ENCODE data around the gene CHD2.

Gene CHD2

DNA sequence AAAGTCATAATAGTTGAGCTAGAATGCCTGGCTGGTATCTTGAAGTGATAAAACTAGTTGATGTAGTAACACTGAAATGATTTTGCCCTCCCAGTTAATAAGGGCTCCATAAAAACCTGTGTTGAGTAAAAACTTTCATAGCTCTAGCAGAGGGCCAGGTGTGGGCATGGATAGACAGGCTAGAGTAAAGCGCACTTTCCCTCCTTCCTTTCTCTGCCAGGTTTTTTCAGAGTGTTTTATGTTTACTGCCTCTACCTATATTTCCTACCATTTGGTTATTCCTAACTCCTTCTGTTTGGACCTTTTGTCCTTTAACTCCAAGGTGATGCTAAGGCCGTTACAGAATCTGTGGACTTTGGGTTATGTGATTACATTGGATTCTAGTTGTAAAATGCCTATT, 25.3 kb downstream of the CHD2 start:
- Mint-ChIP-seq H3K9me3 (no peaks in the 10 kb centered on the region), H3K4me1 (ENCODE audit: low read depth) (peaks cover 71% of the 10 kb centered on the region), H3K4me3 (no peak overlapping the region), H3K36me3 (ENCODE audit: low read depth) (peaks cover 81% of the 10 kb centered on the region), H3K27ac (no peak overlapping the region), H3K27me3 (no peaks in the 10 kb centered on the region)

DNA sequence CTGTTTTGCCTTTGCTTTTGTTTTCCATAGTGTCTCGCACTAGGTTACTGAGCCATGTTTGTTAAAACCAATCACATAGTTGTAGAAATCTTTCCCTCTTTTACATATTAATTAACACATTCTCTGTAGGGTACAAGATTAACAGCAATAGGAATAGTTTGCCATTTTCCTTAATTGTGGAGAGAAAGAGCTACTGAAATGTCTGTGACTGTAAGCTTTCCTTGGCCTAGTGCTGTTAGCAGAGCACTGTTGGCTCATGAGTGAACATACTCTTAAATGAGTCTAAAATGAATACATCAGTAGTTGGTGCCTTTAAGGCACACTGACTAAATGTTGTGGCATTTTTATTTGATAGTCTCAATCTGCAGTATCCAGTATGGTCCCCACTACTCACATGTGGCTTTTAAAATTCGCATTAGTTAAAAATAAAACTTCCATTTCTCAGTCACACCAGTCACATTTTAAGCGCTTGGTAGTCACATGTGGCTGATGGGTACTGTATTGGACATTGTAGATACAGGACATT, 28.2 kb downstream of the CHD2 start:
- Mint-ChIP-seq H3K36me3 (ENCODE audit: low read depth) (peaks cover 91% of the 10 kb centered on the region), H3K27ac (peak overlapping the region; percentile 67), H3K27me3 (no peaks in the 10 kb centered on the region), H3K4me3 (no peak overlapping the region), H3K9me3 (no peaks in the 10 kb centered on the region), H3K4me1 (ENCODE audit: low read depth) (peaks cover 47% of the 10 kb centered on the region)

DNA sequence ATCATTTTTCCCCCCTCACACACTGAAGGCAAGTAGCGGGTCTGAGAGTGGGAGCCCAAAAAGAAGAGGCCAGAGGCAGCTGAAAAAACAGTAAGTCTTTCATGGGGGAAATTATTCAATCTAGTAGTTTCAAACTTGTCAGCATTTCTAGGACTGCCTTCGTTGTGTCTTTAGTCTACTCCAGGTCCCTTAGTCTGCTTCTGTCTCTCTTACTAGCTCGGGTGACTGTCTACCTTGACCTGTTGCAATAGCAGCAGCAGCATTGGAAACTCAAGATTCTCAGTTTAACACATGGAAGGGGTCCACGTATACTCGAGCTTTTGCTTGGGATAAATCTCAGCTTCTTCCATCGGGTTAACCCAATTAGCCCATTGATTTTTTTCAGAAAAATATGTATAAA, 28.9 kb downstream of the CHD2 start:
- H3K4me3 Mint-ChIP-seq, result no peak overlapping the region
- peak overlapping the region; percentile 67 for H3K27ac Mint-ChIP-seq
- H3K36me3 Mint-ChIP-seq (ENCODE audit: low read depth), result peaks cover 93% of the 10 kb centered on the region
- no peaks in the 10 kb centered on the region for H3K9me3 Mint-ChIP-seq
- peaks cover 43% of the 10 kb centered on the region for H3K4me1 Mint-ChIP-seq (ENCODE audit: low read depth)
- H3K27me3 Mint-ChIP-seq, result no peaks in the 10 kb centered on the region

DNA sequence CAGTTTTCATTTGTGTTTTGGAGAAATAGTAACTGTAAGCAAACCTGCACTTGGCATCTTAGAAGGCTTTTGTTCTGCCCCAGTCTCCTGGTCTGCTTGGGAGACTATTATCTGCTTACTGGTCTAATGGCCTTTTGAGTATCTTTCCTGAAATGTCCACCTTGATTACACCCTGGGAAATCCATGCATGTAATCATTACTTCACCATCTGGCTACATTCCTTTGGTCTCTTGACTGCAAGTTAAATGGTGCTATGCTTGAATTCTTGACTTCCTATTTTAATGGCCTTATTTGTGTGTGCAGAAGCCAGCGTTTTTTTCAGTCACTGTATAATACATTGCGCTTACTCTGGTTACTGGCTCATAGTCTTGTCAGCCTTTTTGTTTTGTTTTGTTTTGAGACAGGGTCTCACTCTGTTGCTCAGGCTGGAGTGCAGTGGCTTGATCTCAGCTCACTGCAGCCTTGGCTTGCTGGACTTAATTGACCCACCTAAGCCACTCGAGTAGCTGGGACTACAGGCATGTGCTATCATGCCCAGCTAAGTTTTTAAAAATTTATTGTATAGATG, 30.0 kb downstream of the CHD2 start:
- H3K27me3 Mint-ChIP-seq, result no peaks in the 10 kb centered on the region
- no peak overlapping the region for H3K4me3 Mint-ChIP-seq
- H3K4me1 Mint-ChIP-seq (ENCODE audit: low read depth), result peaks cover 45% of the 10 kb centered on the region
- peaks cover 94% of the 10 kb centered on the region for H3K36me3 Mint-ChIP-seq (ENCODE audit: low read depth)
- H3K9me3 Mint-ChIP-seq, result no peaks in the 10 kb centered on the region
- H3K27ac Mint-ChIP-seq, result peak overlapping the region; percentile 1

DNA sequence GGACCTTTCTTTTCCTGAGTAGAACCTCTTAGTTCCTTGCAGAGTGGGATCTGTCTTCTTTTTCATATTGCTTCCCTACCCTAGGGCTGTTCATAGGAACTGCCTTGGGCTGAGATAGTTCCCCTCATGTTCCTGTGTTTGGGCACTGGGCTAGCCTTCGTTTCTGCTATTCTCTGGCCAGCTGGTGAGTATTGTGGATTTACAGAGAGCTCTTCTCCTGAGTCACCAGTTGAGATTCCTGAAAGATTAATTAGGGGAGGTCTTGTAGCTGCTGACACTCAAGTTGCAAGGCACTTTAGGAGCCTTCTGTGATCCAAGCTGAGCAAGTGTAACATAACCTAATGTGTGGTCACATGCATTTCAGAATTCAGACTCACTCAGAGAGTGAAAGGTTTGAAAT, 30.7 kb downstream of the CHD2 start:
- no peaks in the 10 kb centered on the region for H3K27me3 Mint-ChIP-seq
- peaks cover 47% of the 10 kb centered on the region for H3K4me1 Mint-ChIP-seq (ENCODE audit: low read depth)
- H3K9me3 Mint-ChIP-seq, result no peaks in the 10 kb centered on the region
- H3K4me3 Mint-ChIP-seq, result no peak overlapping the region
- no peak overlapping the region for H3K27ac Mint-ChIP-seq
- peaks cover 94% of the 10 kb centered on the region for H3K36me3 Mint-ChIP-seq (ENCODE audit: low read depth)

DNA sequence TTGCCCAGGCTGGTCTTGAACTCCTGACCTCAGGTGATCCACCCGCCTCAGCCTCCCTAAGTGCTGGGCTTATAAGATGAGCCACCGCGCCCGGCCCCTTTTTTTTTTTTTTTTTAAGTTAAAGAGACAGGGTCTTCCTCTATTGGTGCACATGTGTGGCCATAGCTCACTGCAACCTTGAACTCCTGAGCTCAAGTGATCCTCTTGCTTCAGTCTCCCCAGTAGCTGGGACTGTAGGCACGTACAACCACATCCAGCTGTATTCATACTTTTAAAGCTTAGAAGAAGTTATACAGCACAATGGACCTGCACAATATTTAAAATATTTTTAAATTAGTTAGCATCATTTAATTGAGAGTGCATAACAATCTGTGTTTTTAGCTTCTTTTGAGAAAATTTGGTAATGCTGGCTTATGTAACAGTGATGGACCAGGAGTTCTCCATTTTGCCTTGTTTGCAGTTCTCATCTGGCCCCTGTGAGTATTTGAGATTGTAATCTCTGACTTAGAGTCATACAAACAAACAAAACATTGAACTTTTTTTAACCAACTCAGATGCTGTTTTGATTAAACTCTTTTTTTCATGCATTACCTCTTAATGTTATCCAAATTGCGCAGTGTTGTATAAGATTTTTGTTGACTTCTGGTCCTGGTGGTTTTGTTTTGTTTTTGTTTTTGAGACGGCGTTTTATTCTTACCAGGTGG, 33.0 kb downstream of the CHD2 start:
- H3K36me3 Mint-ChIP-seq (ENCODE audit: low read depth), result peaks cover 92% of the 10 kb centered on the region
- H3K4me1 Mint-ChIP-seq (ENCODE audit: low read depth), result peaks cover 50% of the 10 kb centered on the region
- no peaks in the 10 kb centered on the region for H3K9me3 Mint-ChIP-seq
- H3K27me3 Mint-ChIP-seq, result no peaks in the 10 kb centered on the region
- H3K27ac Mint-ChIP-seq, result peak overlapping the region; percentile 73
- no peak overlapping the region for H3K4me3 Mint-ChIP-seq

DNA sequence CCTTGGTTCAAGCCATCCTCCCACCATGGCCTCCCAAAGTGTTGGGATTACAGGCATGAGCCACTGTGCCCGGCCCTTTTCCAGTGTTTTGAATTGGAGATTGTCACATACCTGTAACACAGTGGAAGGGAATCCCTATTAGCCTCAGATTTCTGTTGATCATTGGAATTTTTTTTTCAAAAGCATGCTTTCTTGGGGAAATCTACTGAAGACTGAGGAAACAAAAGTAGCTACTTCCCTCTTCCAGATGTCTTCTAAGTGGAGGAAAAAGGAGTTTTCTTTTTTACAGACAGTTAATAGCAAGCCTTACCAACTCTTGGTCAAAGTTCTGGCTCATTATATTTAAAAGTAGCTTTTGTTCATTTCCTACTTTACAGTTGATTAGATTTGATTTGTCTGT, 33.7 kb downstream of the CHD2 start:
- Mint-ChIP-seq H3K27ac (no peak overlapping the region), H3K9me3 (no peaks in the 10 kb centered on the region), H3K36me3 (ENCODE audit: low read depth) (peaks cover 90% of the 10 kb centered on the region), H3K4me3 (no peak overlapping the region), H3K4me1 (ENCODE audit: low read depth) (peaks cover 42% of the 10 kb centered on the region), H3K27me3 (no peaks in the 10 kb centered on the region)

DNA sequence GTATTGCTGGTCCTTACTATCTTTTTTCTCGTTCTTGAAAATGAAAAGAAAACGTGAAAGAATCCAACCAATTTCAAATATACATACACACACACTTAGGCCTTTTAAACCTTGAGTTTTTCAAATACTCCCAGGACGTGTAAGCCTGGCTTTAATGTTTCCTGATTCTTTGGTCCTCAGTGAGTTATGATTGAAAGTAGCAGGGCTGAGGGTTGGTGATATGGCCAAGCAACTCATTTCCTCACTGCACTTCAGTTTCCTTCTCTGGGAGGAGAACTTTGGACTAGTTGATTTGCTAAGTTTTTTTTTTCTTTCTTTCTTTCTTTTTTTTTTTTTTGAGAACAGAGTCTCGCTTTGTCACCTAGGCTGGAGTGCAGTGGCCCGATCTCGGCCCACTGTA, 34.6 kb downstream of the CHD2 start:
- Mint-ChIP-seq H3K4me1 (ENCODE audit: low read depth) (peaks cover 42% of the 10 kb centered on the region), H3K4me3 (no peak overlapping the region), H3K27me3 (no peaks in the 10 kb centered on the region), H3K27ac (no peak overlapping the region), H3K36me3 (ENCODE audit: low read depth) (peaks cover 90% of the 10 kb centered on the region), H3K9me3 (no peaks in the 10 kb centered on the region)

DNA sequence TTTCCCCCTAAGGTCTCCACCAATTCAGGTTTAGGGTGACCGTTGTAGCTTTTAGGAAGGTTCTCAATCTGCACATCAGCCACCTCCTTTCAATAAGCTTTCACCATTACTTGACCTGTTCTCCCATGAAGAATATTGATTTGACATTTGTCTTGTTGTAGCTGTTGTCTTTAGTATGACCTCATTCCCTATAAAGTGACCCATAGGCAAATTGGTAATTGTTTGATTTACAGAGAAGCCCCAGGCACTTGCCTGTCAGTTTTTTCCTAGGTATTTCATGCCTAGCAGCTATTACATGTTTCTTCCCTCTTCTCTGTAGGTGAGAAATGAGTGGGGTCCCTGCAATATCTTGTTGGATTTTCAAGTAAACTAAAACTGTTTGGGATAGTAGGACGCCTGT, 36.0 kb downstream of the CHD2 start:
- peaks cover 38% of the 10 kb centered on the region for H3K4me1 Mint-ChIP-seq (ENCODE audit: low read depth)
- H3K27me3 Mint-ChIP-seq, result no peaks in the 10 kb centered on the region
- no peak overlapping the region for H3K27ac Mint-ChIP-seq
- no peak overlapping the region for H3K4me3 Mint-ChIP-seq
- H3K9me3 Mint-ChIP-seq, result no peaks in the 10 kb centered on the region
- peaks cover 83% of the 10 kb centered on the region for H3K36me3 Mint-ChIP-seq (ENCODE audit: low read depth)

DNA sequence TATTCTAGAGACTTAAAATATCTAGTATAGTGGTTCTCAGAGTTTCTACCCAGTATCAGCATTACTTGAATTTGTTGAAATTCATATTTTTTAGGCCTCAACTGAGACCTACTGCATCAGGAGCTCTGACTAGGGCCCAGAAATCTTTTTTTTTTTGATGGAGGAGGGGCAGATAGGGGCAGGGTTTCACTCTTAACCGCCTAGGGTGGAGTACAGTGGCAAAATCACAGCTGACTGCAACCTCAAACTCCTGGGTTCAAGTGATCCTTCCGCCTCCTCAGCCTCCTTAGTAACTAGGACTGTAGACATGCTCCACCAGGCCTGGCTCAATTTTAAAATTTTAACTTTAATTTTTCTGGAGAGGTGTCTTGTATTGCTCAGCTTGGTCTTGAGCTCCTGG, 36.6 kb downstream of the CHD2 start:
- Mint-ChIP-seq H3K36me3 (ENCODE audit: low read depth) (peaks cover 83% of the 10 kb centered on the region), H3K27me3 (no peaks in the 10 kb centered on the region), H3K4me3 (no peak overlapping the region), H3K27ac (no peak overlapping the region), H3K4me1 (ENCODE audit: low read depth) (peaks cover 38% of the 10 kb centered on the region), H3K9me3 (no peaks in the 10 kb centered on the region)

DNA sequence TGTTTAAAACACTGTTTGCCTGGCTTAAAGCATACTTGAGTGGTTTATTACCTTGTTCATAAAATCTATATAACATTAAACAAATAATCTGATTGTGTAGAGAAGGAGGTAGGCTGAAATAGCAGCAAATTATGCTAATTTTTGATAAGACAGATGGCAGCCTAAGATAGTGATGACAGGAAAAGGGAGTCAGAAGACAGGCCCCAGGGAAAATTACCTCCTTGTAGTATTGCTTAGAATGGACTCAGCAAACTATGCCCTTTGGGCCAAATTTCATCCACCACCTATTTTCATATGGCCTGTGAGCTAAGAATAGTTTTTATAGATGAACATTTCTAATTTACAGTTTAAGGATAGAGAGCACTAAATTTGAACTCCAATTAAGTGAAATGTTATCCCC, 37.8 kb downstream of the CHD2 start:
- Mint-ChIP-seq H3K27me3 (no peaks in the 10 kb centered on the region), H3K27ac (peak overlapping the region; percentile 57), H3K36me3 (ENCODE audit: low read depth) (peaks cover 84% of the 10 kb centered on the region), H3K9me3 (no peaks in the 10 kb centered on the region), H3K4me1 (ENCODE audit: low read depth) (peaks cover 41% of the 10 kb centered on the region), H3K4me3 (no peak overlapping the region)

DNA sequence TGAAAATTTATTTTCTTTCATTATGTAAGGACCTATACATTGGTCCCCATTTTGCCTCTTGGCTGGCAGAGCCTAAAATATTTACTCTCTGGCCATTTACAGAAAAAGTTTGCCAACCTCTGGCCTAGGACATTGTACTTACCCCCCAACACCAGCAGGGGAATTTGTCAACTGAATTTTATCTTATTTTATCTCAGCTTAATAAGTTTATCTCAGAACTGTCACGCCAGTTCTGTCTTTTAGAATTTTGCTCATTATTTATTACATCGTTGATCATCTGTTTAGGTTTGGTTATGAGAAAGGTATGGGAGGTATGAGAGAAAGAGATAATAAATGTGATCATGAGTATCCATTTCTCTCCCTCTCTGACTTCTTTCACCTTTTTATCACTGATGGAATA, 38.3 kb downstream of the CHD2 start:
- Mint-ChIP-seq H3K27me3 (no peaks in the 10 kb centered on the region), H3K4me3 (no peak overlapping the region), H3K9me3 (no peaks in the 10 kb centered on the region), H3K4me1 (ENCODE audit: low read depth) (peaks cover 39% of the 10 kb centered on the region), H3K27ac (no peak overlapping the region), H3K36me3 (ENCODE audit: low read depth) (peaks cover 84% of the 10 kb centered on the region)

DNA sequence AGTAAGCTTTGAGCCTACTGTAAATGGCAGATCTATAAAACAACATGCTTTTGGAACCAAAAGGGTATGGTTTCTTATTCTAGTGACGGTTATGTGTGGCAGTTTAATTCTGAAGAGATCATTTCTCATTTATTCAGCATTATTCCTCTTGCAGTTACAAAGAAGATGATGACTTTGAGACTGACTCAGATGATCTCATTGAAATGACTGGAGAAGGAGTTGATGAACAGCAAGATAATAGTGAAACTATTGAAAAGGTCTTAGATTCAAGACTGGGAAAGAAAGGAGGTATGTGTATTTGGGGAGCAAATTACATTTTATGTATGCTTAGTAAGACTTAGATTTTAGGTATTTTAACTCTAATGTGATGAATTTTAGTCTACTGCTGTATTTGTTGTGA, 41.5 kb downstream of the CHD2 start:
- peak overlapping the region; percentile 21 for H3K27ac Mint-ChIP-seq
- no peaks in the 10 kb centered on the region for H3K27me3 Mint-ChIP-seq
- H3K9me3 Mint-ChIP-seq, result peaks cover 6% of the 10 kb centered on the region
- H3K36me3 Mint-ChIP-seq (ENCODE audit: low read depth), result peaks cover 83% of the 10 kb centered on the region
- no peak overlapping the region for H3K4me3 Mint-ChIP-seq
- H3K4me1 Mint-ChIP-seq (ENCODE audit: low read depth), result peaks cover 13% of the 10 kb centered on the region

DNA sequence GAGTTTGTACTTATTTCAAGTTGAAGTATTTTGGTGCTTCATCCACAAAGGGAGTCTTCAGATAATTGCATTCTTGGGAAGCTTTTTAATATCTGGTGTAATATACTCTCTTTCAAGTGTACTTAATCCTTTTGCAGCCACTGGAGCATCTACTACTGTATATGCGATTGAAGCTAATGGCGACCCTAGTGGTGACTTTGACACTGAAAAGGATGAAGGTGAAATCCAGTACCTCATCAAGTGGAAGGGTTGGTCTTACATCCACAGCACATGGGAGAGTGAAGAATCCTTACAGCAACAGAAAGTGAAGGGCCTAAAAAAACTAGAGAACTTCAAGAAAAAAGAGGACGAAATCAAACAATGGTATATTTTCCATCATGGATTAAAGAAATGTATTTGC, 42.6 kb downstream of the CHD2 start:
- H3K9me3 Mint-ChIP-seq, result peaks cover 13% of the 10 kb centered on the region
- peaks cover 5% of the 10 kb centered on the region for H3K4me1 Mint-ChIP-seq (ENCODE audit: low read depth)
- peaks cover 86% of the 10 kb centered on the region for H3K36me3 Mint-ChIP-seq (ENCODE audit: low read depth)
- no peak overlapping the region for H3K27ac Mint-ChIP-seq
- no peaks in the 10 kb centered on the region for H3K27me3 Mint-ChIP-seq
- H3K4me3 Mint-ChIP-seq, result no peak overlapping the region

DNA sequence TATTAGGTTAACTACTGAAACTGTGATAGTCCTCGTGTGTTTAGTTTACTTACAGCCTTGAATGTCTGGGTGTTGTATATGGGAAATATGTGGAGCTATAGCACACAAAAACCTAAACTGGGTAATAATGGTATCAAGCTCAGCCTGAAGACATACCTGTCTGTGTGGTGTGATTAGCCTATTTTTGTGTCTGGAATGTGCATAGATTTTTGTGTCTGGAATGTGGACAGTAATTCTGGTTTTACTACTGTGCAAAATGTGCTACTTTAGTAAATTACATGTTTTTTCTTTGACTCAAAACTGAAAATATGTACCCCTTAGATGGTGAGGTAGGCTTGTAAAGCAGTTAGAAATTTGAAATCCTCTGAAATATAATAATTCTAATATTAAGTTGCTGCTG, 43.5 kb downstream of the CHD2 start:
- peaks cover 88% of the 10 kb centered on the region for H3K36me3 Mint-ChIP-seq (ENCODE audit: low read depth)
- H3K4me3 Mint-ChIP-seq, result no peak overlapping the region
- H3K27me3 Mint-ChIP-seq, result no peaks in the 10 kb centered on the region
- peak overlapping the region; percentile 42 for H3K27ac Mint-ChIP-seq
- H3K9me3 Mint-ChIP-seq, result peaks cover 19% of the 10 kb centered on the region
- H3K4me1 Mint-ChIP-seq (ENCODE audit: low read depth), result peaks cover 3% of the 10 kb centered on the region

Data from stimulated activated naive CD8-positive, alpha-beta T cell treated with anti-CD3 and anti-CD28 coated beads, Interleukin-15, Interleukin-2, amounts not matched to agents 100 ng/mL and 50 ng/mL, for 24 hours (primary cell).